ENCODE measurements around the gene CAND2.

DNA sequence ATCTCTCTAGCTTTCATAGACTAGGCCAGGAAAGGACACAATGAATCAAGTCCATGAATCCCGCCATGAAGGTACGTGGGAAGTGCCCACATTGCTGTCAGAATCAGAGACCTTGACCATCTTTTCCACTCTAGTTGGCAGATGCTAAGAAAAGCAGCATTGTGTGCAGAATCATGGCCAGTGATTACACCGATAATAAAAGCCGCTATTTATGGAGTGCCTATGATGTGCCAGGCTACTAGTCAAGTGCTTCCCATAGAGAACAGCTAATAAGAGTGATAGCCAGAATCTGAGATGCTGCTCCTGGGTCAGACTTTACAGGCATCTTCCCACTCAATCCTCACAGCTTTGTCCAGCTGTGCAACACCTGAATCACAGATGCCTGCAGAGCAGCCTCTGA lies 58.1 kb downstream of the CAND2 start:
- TF ChIP-seq, protein P1, sequence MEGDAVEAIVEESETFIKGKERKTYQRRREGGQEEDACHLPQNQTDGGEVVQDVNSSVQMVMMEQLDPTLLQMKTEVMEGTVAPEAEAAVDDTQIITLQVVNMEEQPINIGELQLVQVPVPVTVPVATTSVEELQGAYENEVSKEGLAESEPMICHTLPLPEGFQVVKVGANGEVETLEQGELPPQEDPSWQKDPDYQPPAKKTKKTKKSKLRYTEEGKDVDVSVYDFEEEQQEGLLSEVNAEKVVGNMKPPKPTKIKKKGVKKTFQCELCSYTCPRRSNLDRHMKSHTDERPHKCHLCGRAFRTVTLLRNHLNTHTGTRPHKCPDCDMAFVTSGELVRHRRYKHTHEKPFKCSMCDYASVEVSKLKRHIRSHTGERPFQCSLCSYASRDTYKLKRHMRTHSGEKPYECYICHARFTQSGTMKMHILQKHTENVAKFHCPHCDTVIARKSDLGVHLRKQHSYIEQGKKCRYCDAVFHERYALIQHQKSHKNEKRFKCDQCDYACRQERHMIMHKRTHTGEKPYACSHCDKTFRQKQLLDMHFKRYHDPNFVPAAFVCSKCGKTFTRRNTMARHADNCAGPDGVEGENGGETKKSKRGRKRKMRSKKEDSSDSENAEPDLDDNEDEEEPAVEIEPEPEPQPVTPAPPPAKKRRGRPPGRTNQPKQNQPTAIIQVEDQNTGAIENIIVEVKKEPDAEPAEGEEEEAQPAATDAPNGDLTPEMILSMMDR (IDR thresholded peaks at IDR 0.05; ENCODE audit: low read depth, low read length): no peak
- no peak for TF ChIP-seq EZH2phosphoT487 (IDR thresholded peaks at IDR 0.05; ENCODE audit: low read depth)

Data from OCI-LY3 (cell line).